GM19240 (cell line): ENCODE data around the gene LGSN.
A peak's percentile ranks its signal among the peaks of the same experiment; 100 is the strongest.
"Not testable (repeated sequence)": the region's sequence is repeated elsewhere in the genome, so short reads cannot be mapped to it uniquely, and the experiment has no call there.

Experiments used
- DNase-seq: peaks from one replicate; pipeline ENCODE4 v3.0.0; 2011; ENCODE audit warnings: low spot score; ENCODE audit not compliant: insufficient read length

Gene LGSN

GRCh38 chr6:63307581-63308246, 12.1 kb downstream of the LGSN start:
- peak; percentile 6 for DNase-seq

GRCh38 chr6:63306420-63306819, 13.4 kb downstream of the LGSN start:
- no peak for DNase-seq

GRCh38 chr6:63305277-63305676, 14.5 kb downstream of the LGSN start:
- no peak for DNase-seq

- no peak for DNase-seq
Measured at GRCh38 chr6:63303476-63303875, 16.3 kb downstream of the LGSN start.

GRCh38 chr6:63299667-63300066, 20.1 kb downstream of the LGSN start:
- no peak for DNase-seq

- no peak for DNase-seq
Measured at GRCh38 chr6:63295553-63296194, 24.1 kb downstream of the LGSN start.

GRCh38 chr6:63290492-63291058, 29.2 kb downstream of the LGSN start:
- DNase-seq, result no peak

- no peak for DNase-seq
Measured at GRCh38 chr6:63289269-63289872, 30.4 kb downstream of the LGSN start.

- no peak for DNase-seq
Measured at GRCh38 chr6:63280639-63281180, 39.1 kb downstream of the LGSN start.

GRCh38 chr6:63278916-63279315, 40.9 kb downstream of the LGSN start:
- DNase-seq, result no peak

- no peak for DNase-seq
Measured at GRCh38 chr6:63275953-63276352, 43.8 kb downstream of the LGSN start.

GRCh38 chr6:63274795-63275430, 44.9 kb downstream of the LGSN start:
- DNase-seq, result not testable (repeated sequence)

GRCh38 chr6:63272397-63272796, 47.4 kb downstream of the LGSN start:
- DNase-seq, result no peak

- no peak for DNase-seq
Measured at GRCh38 chr6:63269470-63269869, 50.3 kb downstream of the LGSN start.

- DNase-seq, result no peak
Measured at GRCh38 chr6:63268574-63268973, 51.2 kb downstream of the LGSN start.

GRCh38 chr6:63267828-63268227, 52.0 kb downstream of the LGSN start:
- DNase-seq, result no peak

- no peak for DNase-seq
Measured at GRCh38 chr6:63267046-63267445, 52.7 kb downstream of the LGSN start.

GRCh38 chr6:63263444-63263843, 56.3 kb downstream of the LGSN start:
- no peak for DNase-seq

- no peak for DNase-seq
Measured at GRCh38 chr6:63261820-63262219, 58.0 kb downstream of the LGSN start.

GRCh38 chr6:63259153-63259552, 60.6 kb downstream of the LGSN start:
- no peak for DNase-seq

- DNase-seq, result no peak
Measured at GRCh38 chr6:63249875-63250482, 69.8 kb downstream of the LGSN start.
